Neural progenitor cell (in vitro differentiated cells): Measurements from ENCODE around the gene RNPEP.

Source experiments
- EZH2 ChIP-seq: fragments of 200-600 bp; sonication (generic); IDR thresholded peaks from 2 replicates; pipeline ENCODE4 v1.6.1; 2017; ENCODE audit warnings: antibody characterized with exemption, mild to moderate bottlenecking, moderate library complexity
- EZH2phosphoT487 ChIP-seq: fragments of 200-600 bp; sonication (generic); IDR thresholded peaks from 2 replicates; pipeline ENCODE4 v1.6.1; 2017; ENCODE audit warnings: antibody characterized with exemption
- TF ChIP-seq, protein P1 (sequence below): fragments of 200-600 bp; sonication (generic); IDR thresholded peaks from 2 replicates; pipeline ENCODE4 v1.5.1; 2017; ENCODE audit warnings: antibody characterized with exemption, mild to moderate bottlenecking

DNA sequence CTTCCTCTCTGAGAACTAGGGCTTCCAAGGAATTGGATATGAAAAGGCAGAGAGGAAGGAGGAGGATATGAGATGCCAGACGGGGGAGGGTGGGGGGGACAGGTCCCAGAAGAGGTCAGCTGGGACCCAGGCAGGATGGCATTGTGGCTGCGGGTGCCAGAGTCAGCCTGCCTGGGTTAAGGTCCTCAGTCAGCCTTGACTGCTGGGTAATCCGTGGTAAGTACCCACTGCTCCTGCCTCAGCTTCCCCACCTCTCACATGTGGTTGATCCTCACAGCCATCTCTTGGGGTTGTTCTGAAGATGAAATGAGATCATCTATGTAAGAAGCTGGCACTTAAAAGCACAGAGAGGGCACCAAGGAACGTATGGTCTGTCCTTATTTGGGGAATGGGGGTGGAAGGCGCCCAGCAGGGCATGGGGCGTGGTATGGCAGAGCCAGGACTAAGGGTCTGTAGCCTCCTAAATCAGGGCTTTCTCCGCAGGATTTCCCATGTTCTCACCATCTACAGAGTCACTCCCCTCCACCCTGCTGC is 51.8 kb downstream of the RNPEP start:
- TF ChIP-seq, protein P1, sequence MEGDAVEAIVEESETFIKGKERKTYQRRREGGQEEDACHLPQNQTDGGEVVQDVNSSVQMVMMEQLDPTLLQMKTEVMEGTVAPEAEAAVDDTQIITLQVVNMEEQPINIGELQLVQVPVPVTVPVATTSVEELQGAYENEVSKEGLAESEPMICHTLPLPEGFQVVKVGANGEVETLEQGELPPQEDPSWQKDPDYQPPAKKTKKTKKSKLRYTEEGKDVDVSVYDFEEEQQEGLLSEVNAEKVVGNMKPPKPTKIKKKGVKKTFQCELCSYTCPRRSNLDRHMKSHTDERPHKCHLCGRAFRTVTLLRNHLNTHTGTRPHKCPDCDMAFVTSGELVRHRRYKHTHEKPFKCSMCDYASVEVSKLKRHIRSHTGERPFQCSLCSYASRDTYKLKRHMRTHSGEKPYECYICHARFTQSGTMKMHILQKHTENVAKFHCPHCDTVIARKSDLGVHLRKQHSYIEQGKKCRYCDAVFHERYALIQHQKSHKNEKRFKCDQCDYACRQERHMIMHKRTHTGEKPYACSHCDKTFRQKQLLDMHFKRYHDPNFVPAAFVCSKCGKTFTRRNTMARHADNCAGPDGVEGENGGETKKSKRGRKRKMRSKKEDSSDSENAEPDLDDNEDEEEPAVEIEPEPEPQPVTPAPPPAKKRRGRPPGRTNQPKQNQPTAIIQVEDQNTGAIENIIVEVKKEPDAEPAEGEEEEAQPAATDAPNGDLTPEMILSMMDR: no peak
- TF ChIP-seq EZH2: no peak
- no peak for TF ChIP-seq EZH2phosphoT487
